HG02642 (cell line): ENCODE results near the gene CEPT1.

Experiments
- ATAC-seq: cut with Tn5 transposase; IDR thresholded peaks from one replicate; pipeline ENCODE4 v1.9.1; 2021; ENCODE audit warnings: mild to moderate bottlenecking; ENCODE audit not compliant: unreplicated experiment, poor library complexity

CEPT1 gene

DNA sequence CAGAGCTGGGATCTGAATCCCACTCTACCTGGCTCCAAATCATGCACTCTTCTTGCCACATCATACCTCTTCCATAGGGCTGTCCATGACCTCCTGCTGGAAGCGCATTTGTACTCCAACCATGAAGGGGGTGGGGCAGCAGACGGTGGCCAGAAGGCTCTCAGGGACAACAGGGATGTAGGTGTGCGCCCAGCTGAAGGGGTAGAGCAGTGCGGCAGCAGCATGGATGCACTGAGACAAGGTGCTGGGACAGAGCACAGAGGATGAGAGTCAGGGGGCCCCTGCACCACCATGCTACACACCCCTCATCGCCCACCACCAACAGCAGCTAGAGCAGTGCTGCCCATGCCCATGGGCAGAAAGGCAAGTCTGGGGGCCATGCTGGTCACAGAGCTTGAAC lies 52.1 kb downstream of the CEPT1 start:
- no peak for ATAC-seq

DNA sequence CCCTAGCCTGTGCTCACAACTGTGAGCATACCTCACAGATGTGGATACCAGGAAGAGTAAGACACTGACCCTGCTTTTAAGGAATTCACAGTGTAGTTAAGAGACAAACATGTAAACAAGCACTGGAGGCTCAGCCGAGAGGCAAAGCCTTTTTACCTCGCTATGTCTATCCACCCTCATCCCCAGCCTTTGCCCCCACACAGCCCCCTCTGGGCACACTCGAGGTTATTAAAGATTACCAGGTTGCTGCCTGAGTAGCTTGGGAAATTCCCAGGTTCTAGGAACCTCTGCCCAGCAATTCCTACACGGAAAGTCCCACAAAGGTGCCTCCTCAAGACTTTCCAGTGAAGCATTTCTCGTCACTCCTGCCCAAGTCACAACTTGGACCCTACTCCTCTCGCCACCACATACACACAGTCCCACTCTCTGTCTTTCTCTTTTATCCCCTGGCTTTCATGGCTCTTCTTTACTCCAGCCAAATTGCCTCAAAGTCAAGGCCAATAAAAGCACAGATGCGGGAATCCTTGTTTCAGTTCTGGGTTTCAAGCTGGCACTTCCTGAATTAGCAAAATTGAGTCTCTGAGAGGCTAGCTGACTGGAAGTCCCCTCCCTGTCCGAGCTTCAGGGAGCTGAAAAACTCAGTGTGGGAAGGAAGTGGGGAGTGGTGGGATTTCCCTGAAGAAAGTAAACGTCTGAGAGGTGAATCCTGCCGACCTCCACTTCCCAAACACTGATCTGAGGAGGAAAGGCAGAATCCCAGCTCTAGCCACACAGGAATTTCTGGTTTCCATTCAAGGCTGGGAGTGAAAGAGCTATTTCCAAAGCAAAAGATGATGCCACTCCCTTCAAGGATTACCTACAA lies 52.9 kb downstream of the CEPT1 start:
- ATAC-seq, result no peak

DNA sequence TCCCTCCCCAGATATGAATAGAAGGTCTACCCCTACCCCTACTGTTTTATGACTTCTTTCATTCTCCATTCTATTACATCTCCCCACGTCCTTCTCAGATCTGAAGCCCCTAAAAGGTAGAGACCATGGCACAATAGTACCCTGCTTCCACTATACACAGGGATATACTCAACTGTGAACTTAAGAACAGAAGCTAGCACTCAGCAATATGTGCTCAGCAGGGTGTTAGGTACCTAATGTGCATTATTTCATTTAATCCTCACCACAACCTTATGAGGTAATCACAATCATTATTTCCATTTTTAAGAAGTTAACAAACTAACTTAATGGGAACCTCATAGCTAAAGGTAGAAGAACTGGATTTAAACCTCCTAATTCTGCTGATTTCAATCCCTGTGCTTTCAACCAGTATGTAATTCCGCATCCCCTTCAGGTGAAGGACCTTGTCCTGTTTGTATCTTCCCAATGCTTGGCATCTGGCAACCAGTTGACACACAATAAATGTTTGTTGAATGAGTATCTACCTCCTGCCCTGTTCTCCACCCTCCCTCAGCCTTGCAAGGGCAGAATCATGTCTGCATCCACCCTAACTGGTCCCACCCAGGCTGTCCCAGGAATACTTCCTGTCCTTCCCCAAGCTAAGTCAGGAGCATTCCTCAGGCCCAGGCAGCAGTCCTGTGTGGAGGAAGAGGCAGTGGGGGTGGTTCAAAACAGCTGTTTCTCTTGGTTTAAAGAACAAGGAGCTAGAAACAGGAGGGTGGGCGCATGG lies 53.9 kb downstream of the CEPT1 start:
- ATAC-seq, result no peak

DNA sequence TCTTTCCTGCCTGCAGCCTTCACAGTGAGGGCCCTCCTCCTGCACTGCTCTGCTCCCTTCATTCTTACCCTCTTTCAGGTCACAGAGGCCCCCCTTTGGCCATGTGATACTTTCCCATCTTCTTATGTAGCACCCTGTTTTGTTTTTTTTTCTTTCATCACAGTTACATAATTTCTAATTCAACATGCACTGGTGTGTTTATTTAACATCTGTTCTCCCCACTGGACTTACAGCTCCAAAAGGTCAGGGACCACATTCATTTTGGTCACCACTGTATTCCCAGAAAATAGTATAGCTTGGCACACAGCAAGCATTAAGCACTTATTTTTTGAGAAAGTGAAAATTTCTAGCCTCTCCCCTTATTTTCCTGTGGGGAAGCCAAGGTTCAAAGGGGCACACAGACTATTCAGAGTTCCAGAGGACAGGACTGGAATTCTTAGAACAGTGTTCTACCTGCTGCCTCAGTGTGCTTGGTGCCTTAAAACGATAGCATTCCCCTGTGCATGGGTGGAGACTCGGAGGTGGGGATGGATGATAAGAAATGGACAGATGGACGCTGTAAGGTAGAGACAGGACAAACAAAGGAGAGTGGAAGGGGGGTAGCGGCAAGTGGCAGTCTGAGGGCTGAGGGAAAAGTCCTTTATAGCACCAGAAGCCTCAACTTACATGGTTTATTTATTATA lies 55.1 kb downstream of the CEPT1 start:
- ATAC-seq, result no peak

DNA sequence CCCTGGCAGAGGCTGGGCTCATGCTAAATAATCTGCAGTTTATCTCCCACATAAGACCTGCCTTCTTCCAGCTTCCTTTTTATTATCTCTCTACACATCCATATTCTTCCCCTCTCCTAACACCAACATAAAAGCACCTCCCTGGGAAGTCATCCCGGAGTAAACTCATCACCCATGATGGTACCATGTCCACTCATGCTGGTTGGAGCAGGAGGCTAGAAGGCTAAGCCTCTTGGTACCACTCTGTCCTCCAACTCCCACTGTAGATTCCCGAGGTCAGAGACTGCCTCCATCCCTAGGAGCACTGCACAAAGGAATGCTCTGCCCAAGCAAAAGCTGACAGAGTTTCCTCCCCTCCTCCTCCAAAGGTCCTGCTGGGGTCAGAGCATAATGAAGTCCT lies 56.2 kb downstream of the CEPT1 start:
- no peak for ATAC-seq

DNA sequence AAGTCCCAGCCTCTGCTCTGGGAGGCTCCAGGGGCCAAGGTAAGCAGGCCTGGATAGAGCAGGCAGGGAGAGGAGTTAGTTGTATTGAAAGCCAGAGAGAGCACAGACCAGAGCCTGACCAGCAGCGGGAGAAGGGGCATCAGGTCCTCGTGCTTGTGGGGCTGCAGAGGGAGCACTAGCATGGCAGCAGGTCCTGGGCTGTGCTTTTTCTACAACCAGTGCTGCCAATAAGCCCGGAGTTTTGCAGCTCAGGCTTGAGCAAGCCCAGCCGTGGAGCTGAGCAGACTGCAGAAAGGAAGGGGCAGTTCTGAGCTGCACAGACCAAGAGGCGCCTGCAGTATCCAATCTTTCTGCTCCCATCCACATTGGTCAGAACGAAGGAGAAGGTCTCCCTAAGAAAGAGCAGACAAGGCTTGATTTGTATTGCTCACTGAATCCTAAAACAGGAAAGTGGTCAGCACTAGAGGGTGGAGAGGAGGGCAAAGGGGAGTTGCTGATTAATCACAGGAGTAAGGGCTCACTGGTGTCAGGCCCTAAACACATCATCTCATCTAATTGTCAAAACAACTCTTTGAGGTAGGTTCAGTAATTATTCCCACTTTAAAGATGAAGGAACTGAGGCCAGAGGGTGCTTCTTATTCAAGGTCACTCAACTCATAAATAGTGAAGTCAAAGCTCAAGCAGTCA lies 57.7 kb downstream of the CEPT1 start:
- no peak for ATAC-seq

DNA sequence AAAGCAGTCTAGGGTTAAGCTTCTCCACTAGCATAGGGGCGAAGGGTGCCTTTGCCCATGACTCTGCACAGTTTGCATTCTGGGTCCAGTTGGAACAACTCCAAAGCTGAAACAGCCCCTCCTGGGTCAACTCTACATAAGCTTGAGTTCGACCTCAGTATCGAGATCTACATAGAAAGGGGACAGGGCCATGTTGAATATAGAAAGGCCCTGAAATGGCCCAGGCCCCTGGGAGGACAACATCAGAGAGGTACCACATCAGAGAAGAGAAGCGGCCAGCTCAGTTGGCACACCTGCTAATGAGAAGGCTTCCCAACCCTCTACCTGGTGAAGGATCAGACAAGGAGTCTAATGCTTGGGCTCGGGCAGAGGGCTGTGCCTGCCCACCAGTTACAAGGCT lies 58.8 kb downstream of the CEPT1 start:
- ATAC-seq, result no peak

DNA sequence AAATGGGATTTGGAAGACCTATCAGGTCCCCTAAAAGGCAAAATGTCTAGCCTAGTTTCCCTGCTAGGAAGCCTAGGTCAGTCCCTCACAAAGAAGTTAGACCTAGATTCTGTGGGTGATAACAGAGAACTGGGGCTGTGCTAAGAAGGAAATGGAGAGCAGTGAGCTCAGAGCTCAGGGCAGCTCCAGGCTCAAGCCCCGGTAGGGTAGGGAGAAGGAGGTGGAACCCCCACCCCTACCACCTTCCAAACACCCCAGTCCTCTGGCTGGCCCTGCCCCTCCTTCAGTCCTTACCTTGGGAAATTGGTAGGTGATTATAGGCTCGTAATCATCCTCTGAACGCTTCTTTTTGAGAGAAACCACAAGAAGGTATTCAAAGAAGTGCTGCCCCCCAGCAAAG lies 59.3 kb downstream of the CEPT1 start:
- ATAC-seq, result no peak

DNA sequence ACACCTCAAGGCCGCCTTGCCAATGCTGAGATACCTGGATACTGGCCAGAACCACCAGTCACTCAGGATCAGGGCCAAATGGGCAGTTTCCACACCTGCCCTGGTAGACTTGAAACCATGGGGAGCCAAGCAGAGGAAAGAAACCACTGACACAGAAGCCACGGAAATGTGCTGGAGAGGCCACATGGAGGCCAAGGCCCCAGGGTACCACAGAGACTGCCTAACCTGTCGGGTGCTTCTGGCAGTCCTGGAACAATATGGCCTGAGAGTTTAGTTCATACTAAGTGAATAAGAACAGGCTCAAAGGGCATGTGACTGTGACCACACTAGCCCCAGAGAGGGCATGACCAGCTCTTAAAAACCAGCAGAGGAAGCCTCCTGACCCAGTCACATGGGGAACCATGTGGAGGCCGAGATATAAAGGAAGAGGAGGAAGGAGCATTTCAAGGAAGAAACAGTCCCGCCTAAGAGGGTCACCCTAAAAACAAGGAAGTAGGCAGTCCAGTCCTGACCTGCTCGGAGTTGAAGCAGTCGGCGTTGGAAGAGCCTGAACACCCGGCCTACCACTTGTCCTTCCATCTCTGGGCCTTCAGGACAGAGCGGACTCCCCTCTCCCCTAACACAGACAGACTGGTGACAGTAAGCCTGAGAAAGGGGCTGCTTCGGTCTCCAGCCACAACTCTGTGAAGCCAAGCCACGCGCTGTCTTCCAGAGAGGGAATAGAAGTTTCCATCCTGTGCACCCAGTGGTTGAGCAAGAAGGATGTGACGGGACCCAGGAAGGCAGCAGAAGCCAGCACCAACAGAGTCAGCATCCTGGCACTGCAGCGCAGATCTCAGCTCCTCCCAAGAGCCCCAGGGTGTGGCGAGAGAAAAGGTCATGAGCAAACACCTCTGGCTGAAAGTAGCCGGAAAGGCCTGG lies 60.1 kb downstream of the CEPT1 start, which contains the start of gene DENND2D:
DENND2D (minus strand) TSS at position 766 of the 921 bp plus-strand sequence; CDS start at position 579, 187 bp downstream.
- no peak for ATAC-seq

DNA sequence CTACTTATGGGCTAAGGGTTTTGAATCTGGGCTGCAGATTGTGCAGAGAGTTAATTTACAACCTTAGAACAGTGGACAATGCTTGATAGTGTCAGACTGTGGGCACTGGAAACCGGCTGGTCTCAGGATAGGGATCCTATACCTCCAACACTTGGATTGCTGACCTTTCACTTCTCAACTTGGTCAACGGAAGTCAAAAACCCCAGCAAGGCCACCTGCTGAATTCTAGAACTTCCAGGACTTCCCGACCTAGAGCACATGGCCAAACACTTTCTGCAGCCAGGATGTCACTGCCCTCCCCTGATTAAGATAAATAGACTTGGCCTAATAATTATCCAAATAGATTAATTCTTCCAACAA lies 60.8 kb downstream of the CEPT1 start:
- ATAC-seq, result no peak

DNA sequence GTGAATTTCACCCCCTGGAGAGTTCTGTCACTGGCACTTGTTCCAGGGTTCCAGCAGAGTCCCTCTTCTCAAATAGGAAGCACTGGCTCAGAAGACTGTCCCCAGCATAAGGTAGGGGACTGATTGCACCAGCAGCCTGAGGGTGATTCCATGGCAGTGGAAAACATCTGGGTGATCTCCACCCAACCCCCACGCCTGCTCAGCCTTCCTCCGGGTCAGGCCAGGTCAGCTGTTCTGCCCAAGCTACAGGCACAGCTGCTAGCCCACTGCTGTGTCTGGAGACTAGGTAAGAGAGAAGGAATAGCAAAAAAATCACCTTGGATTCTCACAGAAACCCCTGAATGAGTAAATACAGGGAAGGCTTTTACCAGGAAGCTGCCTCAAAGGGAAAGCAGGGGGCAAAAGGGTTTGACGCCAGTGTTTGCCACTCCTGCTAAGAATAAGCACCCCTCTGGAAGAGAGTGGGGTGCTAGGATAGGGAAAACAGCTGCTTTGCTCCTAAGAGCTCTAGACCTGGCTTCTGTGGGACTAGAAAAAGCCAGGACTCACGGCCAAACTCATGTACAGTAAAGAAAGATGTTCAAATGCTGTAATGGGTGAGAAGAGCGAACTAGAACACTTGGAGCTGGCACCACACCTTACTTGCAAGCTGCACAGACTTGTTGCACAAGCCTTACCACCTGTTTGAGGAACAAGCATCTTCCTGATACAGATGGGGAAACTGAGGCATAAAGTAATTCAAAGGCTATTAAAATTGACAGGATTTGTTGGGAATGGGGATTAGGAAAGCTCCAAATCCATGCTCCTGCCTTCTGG lies 61.5 kb downstream of the CEPT1 start:
- ATAC-seq, result no peak

DNA sequence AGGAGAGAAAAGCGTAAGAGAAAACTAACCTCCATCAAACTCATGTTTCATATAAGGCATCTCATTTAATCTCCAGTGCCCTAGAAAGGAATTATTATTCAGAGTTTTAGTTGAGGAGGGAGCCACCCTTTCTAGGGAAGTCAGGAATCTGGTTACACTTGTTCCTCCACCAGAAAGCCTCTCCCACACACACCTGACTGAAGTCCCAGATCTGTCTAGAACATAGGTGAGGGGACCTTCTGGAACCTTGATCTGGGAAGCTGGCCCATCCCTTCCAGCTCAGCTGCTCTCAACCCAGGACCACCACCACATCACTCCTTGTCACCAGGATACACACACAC lies 62.3 kb downstream of the CEPT1 start:
- ATAC-seq, result no peak

DNA sequence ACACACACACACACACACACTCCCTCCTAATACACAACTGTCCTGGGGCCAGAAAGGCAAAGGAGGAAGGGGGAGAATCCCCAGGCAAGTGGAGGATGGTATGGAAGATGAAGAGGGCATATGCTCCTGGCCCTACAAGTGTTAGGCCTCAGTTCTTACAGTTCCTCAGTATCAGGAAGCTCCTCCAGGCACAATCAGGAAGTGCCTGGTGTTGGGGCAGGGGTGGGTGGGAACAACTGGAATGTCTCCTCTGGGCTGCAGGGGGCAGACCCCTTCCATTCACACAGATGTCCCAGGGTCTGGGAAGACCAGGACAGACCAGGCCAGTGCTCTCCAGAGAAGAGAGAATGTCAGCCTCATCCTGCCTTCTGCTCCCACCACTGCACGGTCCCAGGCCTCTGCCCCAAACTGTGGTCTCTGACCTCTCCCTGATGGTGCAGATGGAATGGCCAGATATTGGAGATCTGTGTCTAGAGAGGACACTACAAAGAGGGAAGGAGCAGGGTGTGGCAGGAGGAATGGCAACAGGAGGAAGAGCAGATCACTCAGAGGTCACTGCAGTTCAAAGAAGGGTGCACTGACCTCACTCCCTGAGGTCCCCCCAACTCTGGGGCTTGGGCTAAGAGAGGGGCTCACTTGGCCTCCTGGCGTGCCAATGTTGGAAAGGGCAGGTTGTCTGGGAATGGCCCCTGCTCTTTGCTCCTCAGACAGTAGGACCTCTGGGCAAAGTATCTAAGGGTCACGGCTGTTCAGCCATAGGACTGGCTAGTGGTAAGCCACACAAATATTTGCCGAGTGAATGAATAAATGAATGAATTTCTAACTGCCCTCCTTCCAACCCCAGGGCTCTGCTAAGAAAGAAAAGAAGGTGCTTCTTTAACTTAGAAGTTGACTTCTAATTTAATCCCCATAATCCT lies 62.9 kb downstream of the CEPT1 start:
- no peak for ATAC-seq

DNA sequence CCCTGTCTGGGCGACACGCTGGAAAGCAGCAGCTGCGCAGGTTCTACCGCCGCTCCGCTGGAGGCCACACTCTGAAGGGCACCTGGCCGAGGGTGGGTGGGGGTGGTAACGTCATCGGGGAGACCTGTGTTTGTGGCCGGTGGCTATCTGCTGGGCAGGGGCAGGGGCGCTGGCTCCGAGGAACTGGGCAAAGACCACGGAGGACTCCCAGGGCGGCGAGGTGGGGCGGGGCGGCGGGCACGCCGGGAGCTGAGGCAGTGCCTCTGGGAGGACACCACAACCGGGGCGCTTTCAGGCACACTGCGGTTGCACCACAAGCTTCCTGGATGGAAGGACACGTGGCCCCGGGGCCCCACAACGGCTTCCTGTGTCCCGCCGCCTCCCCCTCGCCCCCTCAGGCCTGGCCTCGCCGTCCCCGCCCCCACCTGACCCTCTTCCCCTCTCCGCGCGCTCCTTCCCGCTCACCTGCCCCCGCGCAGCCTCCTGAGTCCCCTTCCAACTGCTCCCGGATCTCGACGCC lies 63.7 kb downstream of the CEPT1 start:
- peak; percentile 68 for ATAC-seq

DNA sequence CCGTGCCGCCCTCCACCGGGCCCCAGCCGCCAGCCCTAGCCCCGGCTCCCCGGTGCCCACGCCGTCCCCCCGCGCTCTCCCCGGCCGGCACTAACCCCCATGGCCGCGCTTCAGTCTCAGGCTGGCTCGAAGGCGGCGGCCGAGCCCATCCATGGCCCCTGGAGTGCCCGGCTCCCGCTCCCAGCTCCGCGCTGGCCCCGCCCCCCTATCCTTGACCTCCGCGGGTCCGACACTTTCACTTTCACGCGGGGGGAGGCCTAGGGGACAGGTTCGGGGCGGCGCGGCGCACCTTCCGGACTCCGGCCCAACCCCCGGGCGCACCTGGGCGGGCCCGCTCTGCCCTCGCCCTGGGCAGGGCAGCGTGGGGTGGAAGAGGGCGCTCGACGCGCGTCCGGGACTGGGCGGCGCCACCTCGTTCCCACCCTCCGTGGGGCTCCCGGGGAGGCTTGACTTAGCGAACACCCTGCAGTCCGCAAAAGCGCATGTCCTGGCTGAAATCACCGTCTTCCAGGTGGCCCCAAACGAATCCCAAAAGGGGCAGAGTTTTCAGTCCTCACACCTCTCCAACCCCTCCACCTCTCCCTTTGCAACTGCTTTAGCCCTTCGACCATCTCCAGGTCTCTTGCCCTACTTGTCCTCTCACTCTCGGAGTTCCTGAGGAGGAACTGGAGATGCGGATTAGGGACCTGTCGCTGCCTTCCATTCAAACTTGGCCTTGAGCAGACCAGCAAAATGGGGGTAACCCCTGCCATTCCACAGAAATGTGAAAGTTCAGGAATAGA lies 64.4 kb downstream of the CEPT1 start:
- peak; percentile 80 for ATAC-seq

DNA sequence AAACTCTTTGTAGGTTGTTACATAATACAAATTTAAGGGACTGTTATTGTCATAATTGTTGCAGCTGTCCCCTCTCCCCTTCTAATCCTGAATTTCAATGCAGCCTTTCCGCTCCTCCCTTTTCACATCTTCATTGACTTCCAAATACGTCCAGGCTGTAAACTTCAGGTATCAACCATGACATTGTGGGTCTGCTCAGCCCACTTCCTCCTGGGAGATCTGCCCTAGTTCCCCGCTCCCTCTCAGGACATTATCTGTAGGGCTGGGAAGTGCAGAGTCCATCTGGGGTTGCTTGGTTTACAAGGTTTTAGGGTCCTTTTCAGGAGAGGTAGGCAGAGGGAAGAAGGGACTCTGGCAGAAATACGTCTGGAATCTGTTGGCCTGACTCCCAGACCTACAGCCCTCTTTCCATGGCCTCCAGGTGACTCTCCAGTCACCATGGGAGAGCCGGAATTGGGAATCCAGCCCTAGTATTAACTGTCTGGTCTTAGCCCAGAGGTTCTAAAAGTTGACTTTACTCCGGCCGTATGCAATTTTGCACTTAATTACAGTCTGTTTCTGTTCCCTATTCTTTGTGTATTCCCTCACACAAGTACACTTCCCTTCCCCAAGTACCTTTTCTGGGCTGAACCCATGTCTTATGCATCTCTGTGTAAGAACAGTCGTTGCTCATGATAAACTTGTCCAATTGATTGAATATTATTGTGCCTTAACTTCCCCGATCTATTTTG lies 65.1 kb downstream of the CEPT1 start:
- no peak for ATAC-seq
